Measurements from ENCODE around the gene TSPAN9.

GRCh38 chr12:3218228-3219171, 141.3 kb downstream of the TSPAN9 start:
- TF ChIP-seq FOXJ3 (CRISPR knock-in tag; IDR thresholded peaks at IDR 0.05): 0 out of 2 replicates have a peak, but pooled peaks have one; percentile 50
- TF ChIP-seq POLR2AphosphoS5 (IDR thresholded peaks at IDR 0.05; ENCODE audit: low read depth, low read length): no peak
- TF ChIP-seq CTCF (IDR thresholded peaks at IDR 0.05): no peak
- peak; percentile 66 for TF ChIP-seq MXI1 (IDR thresholded peaks at IDR 0.05; ENCODE audit: low read depth, low read length)
- no peak for TF ChIP-seq FOXM1 (IDR thresholded peaks at IDR 0.05; ENCODE audit: low read depth)
- no peak for TF ChIP-seq REST (IDR thresholded peaks at IDR 0.05; ENCODE audit: low read depth, low read length)
- no peak for TF ChIP-seq NRF1 (IDR thresholded peaks at IDR 0.05; ENCODE audit: low read depth, low read length)
- no peak for TF ChIP-seq USF2 (IDR thresholded peaks at IDR 0.05; ENCODE audit: borderline replicate concordance, low read depth, low read length)
- TF ChIP-seq EZH2phosphoT487 (IDR thresholded peaks at IDR 0.05; ENCODE audit: borderline replicate concordance, low read depth): no peak
- no peak for TF ChIP-seq ELF1 (IDR thresholded peaks at IDR 0.05)
- peak; percentile 76 for TF ChIP-seq NFIC (IDR thresholded peaks at IDR 0.05; ENCODE audit: borderline replicate concordance)
- TF ChIP-seq SMC3 (IDR thresholded peaks at IDR 0.05; ENCODE audit: low read depth, low read length): no peak
- peak in 1 of 2 experiments; percentile 52; a peak in 2 of 4 replicates for TF ChIP-seq EP300 (IDR thresholded peaks at IDR 0.05; ENCODE audit: borderline replicate concordance in 1 of 2, low read depth in 1 of 2, low read length in 1 of 2)
- TF ChIP-seq ZBTB33 (IDR thresholded peaks at IDR 0.05; ENCODE audit: borderline replicate concordance, low read depth): no peak

Measured in SK-N-SH (cell line).